NCI-H345 treated with DMSO at 0.1 percent for 48 hours (cell line): ENCODE data around the gene CALML3.

ENCODE experiments used
- DNase-seq: peaks from one replicate; lab custom pipeline; 2025; ENCODE audit not compliant: unreplicated experiment; lab: John Stamatoyannopoulos, UW

Gene CALML3

DNA sequence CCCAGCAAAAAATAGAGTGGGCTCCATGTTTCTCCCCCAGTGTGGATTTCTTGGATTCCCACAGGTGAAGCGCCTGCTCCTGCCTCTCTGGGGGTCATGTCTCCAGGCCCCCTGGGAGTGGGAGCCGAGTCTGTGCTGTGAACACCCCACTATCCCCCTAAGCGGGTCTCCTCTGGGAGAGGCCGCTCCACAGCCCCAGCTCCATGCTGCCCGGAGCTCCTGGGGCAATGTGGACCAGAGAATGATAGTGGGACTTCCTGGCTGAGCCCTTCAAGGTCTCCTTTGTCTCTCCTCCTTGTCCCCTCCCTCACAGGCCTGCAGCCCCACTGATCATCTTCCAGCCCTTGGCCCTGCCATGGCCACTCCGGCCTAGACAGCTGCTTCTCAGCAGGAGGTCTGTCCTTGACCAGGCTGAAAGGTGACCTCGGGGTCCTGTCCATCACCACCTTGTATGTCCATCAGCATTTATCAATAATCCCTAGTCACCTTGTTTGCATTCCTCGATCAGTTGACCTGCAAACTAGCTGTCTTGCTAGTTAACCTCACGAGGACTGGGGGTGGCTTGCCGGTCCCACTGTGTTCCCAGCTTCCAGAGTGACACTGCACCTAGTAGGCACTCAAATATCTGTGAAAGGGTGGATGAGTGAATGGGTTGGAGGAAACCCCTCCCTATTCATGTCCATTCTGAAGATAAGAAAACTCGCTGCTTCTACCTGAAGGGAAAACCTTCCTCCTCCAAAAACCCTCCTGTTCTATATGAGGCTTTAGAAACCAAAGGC is 776 bp upstream of the CALML3 start:
- no peak for DNase-seq

DNA sequence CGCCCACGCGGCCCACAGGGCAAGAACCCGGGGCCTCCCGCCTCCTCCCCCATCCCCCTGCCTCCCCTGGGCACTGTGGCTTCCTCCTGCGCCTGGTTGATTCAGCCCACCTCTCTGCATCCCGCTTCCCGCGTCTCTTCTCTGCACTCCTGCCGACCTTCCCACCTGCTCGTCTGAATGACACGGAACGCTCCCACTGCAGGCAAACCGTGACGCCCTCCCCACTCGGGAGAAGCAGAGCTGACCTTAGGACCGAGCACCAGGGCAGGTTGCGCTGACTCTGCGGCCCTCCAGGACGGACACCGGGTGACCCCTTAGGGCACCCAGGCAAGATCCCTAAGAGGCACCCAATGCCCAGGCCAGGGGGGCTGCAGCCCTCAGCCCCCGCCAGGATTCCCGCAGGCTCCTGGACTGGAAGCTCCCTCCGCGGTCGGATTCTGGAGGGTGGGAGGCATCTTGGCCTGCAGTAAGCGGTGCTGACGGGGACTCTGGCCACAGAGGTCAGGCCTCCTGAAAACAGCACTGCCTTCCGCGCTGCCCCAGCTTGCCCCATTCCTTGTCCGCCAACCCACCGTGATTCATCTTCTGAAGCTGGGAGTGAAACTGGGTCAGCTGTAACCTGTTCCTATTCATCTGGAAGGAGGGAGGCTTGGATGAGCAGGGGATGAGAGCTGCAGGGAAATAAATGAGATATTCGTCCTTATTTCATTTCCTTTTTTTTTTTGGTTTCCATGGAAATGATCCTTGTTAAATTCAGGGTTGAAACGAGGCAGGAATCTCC is 990 bp downstream of the CALML3 start:
- no peak for DNase-seq

DNA sequence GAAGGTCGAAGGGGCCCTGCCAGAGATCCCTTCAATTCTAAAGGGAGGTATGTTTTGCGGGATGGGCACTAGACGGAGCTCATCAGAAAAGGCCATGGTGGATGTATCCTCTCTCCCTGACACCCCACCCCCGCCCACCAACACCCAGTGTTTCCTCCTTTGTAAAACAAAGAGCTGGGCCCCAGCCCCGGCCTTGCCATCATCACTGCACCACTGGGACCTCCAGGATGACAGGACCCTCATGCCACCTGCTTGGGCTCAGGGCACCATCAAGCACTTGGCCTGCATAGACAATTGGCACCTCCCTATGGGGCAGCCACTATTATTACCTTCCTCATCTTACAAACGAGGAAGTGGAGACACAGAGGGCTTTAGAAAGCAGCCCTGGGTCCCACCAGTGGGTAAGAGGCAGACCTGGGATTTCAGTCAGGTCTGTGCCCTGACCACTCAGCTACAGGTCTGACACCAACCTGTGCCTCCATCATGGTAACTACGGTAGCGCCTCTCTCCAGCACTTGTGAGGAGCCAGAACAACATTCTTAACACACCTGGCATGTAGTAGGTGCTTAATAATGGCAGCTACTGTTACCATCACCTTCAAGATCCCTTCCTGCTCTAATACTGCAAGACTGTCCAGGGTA is 2.0 kb downstream of the CALML3 start:
- no peak for DNase-seq

DNA sequence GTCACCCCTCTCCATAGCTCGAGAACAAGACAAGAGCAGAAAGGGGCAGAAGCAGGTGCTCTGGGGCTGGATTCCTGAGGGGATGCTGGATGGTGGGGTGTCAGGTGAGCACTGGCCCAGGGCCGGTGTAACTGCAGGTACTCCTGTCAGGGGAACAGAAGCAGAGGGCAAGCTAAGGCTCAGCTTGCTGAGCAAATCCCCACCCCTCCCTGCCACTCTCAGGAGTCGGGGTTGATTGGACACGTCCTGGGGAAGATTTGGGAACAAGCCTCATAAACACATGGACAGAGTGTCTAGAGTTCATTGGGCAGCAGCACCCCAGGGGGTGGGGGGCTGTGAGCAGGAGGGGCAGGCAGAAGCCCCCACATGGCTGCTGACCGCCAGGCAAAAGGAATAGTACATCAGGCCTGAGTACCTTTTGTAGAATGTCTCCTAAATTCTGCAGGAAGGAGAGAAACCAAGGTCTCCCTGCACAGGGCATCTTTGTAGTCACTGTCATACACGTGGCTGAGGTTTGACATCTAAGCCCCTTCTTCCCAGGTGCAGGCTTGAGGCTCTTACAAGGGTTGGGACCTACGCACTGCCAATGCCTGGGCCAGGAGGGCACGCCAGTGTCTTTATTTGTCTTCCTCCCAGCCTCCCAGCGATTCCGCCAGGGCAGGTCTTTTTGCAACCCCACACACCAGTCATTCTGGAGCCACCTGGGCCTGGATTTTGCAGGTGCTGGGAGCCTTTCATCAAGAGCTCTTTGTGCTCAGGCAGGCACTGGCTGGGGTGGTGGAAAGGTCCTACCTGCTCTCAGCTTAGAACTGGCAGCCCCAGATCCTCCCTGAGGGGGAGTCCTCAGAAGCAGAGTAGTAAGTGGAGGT is 2.8 kb downstream of the CALML3 start:
- no peak for DNase-seq

DNA sequence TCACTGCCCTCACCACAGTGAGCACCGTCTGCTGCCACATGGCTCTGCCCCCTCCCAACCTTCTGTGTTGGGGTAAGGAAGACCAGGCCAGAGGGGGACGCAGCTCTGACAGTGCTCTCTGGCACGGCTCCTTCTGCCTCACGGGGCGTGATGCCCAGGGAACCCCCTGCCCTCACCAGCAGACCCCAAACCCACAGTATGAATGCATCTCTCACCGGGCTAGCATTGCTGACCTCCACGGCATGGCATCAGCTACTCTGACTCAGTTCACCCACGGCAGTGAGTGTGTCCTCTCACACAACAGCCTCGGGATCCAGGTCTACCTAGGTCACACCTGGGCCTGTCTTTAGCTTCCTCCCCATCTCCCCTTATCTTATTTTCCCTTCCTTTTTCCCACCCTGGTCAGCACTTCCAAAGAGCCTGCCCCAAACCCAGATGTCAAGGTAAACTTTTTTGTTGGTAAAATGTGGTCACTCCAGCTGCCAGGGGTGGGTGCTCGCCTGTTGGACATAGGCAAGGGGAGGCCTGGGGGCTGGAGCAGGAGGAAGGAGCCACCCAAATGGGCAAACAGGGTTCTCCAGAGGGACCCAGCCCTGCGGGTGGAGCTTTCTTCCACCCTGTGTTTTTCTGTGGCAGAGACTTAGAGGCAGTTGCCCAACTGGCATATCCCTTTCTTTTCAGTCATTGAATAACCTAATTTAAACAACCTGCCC is 4.4 kb downstream of the CALML3 start:
- no peak for DNase-seq

DNA sequence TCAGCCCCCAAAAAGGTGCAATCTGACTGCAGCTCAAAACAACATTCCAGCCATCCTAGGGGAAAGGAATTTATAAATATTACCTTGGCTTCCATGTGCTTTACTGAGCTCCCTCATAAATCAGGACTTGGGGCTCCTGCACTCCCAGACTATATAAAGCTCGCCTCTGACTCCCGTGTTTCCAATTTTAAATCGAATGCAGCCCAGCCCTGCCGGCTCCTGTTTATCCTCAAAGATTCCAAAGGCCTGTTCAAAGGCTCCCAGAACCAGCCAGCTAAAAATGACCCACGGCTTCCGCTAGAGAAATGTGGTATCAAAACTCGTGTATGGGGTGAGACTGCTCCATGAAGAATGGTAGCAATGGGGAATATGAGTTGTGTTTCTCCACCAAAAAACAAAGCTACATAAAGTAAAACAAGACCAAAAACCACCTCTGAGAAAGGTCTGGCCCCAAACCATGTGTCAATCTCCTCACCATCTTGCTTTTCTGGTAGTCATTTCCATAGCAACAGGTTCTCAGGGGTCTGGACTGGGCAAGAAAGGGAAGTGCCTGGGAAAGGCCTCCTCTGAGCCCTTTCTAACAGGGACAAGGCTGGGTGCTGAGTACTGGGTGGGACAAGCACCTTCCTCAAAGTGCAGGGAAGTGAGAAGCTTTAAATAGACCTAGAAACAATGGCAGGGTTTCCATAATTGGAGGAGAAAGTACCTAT is 5.1 kb downstream of the CALML3 start:
- no peak for DNase-seq

DNA sequence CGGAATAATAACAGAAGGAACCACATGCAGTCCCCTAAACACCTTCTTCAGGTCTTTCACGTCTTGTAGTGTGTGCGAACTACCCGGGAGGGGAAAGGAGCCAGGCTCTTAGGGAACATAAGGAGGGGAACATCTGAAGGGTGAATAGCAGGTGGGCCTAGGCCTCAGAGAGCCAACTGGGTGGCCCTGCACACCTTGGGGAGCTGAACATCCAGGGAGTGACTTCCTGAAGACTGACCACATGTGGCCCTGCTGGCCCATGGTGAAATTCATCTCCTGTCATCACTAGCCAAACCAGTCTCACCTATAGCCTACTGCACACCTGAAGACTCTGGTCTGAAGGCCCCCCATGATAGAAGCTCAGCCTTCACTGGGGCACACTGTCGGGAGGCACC is 5.6 kb downstream of the CALML3 start:
- DNase-seq: no peak

DNA sequence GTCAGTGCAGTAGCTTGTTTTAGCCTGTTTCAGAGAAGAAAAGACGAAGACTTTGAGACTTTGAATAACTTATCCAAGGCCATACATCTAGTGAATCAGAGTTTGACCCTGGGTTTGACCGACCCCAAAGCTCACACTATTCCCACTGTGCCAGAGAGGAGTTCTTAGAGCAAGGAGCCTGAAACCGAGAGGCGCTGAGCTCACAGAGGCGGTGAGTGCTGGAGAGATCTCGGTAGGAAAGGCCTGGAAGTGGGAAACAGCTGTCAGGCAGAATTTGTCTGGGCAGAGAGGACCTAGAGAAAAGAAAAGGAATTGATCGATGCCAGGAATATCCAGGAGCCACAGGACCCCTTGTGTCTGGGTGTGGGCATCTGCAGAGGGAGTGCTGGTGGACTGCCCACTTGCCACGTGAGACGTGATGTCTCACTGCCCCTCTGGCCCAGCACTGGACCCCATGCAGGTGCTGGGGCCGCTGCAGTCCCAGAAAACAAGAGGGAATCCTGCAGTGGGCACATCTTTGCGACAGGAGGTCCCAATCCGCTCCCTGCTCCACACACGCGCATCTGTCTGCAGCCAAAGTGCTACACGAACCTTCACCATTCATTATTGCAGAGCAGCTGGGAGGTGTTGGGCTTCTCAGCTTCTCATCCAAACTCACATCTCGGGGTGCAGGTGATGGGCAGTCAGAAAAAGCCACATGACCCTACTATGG is 6.2 kb downstream of the CALML3 start:
- no peak for DNase-seq

DNA sequence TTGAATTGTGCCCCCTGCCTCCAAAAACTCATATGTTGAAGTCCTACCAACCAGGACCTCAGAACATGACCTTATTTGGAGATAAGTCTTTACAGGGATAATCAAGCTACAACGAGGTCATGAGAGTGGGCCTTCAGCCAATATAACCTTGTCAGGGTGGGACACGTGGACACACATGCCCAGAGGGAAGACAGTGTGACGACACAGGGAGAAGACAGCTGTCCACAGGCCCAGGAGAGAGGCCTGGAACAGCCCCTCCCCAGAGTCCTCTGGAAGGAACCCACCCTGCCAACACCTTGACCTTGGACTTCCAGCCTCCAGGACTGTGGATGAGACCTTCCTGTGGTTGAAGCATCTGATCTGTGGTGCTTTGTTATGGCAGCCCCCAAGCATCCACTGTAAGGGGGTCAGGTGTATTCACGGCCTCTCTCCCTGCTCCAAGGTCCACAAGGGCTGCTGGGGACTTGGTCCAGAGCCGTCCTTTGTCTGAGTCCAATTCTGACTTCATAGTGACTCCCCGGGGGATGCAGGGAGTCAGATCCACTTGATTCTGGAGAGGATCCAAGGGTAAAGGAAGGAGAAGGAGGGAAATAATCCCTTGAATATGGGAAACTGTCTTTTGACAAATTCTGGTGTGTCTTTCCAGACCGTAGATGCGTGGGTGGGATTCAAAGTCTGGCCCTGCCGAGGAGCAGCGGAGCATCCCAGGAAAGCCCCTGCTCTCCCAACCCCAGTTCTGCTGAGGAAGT is 7.0 kb downstream of the CALML3 start:
- DNase-seq: no peak

DNA sequence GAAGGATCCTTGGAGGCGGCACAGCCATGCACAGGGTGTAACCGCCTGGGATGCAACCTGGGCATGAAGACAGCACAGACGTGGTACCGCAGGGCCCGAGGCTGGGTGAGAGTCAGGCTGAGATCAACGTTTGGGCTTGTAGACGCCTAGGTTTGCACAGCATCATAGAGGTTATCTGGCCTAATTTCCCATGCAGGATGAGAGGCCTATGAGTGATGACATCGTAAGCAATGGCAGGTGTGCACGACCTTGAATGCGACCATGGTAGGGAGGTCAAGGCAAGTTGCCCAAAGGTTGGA is 7.5 kb downstream of the CALML3 start:
- no peak for DNase-seq

DNA sequence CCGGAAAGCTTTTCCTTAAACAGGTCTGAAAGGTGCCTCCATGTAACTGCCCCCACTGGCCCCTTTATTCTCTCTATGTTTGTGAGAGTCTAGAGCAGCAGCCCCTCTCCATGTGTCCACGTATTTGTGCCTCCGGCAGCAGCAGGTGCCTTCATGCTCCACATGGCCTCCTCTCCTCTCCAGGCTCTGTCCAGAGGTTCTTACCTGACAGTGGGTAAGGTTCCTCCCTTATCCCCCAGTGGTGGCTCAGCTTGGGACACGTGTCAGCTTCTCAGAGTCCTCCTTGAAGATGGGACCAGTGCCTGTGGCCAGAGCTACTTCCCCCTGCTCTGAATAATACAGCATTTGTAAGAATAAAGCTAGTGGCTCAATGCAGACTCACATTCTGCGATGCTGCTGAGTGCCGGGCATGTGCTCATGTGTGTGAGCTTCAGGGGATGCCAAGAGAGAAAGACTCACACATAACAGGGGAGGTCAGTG is 7.9 kb downstream of the CALML3 start:
- DNase-seq: no peak

DNA sequence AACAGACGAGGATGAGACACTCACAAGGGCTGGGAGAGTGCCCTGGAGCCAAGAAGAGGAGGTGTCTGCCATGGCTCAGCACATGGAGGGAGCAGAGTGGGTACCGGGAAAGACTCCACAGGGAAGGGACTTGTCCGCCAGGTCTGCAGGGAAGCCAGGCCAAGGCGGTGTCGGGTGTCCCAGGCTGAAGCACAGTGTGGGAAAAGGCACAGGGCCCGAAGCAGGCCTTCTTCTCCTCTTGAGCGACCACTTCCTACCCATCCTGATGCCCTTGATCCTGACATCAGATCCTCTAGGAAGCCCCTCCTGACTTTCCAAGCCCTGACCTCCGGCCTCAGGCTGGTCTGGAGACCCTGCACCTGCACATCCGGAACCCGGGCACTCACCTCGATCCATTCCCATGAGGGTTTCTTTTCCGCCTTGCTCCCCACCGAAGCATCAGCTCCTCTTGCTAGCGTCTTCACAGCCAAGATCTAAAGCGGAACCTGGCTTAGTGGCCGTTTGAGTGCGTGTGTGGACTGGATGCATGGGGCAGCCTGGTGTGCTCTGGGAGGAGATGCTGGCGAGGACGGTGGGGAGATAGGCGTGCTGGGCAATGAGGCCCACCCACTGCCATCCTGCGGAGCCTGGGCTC is 8.5 kb downstream of the CALML3 start:
- no peak for DNase-seq

DNA sequence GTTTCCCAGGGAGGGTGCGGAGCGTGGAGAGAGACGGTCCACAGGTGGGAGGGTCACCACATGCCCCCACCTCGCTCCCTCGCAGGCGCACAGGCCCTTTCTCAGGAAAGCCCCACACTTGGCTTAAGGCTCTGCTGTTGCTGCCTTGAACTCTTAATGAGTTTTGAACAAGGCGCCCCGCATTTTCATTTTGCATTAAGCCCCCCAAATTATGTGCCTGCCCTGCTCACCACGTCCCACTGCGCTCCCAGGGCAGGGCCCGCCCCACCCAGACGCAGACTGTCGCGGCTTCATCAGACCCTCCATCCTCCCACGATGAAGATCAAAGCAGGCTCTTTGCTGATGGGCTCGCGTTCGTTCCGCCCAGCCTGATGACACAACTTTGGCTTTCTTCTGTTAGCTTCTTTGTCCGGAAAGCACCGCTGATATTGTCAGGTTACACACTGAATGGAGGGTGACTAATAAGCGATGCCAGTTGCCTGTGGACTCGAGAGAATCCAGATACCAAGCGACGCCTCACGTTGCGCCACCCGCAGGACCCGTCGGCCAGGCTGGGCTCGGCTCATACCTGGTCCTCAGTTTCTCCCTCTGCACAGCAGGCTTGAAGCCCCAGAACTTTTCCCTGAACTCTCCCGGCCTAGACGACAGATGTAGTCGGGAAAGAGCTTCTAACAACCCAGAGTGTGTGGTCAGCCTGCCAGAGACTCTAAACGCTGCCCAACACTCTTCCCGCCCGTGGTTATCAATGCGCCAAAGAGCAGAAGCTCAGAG is 9.5 kb downstream of the CALML3 start:
- DNase-seq: no peak

DNA sequence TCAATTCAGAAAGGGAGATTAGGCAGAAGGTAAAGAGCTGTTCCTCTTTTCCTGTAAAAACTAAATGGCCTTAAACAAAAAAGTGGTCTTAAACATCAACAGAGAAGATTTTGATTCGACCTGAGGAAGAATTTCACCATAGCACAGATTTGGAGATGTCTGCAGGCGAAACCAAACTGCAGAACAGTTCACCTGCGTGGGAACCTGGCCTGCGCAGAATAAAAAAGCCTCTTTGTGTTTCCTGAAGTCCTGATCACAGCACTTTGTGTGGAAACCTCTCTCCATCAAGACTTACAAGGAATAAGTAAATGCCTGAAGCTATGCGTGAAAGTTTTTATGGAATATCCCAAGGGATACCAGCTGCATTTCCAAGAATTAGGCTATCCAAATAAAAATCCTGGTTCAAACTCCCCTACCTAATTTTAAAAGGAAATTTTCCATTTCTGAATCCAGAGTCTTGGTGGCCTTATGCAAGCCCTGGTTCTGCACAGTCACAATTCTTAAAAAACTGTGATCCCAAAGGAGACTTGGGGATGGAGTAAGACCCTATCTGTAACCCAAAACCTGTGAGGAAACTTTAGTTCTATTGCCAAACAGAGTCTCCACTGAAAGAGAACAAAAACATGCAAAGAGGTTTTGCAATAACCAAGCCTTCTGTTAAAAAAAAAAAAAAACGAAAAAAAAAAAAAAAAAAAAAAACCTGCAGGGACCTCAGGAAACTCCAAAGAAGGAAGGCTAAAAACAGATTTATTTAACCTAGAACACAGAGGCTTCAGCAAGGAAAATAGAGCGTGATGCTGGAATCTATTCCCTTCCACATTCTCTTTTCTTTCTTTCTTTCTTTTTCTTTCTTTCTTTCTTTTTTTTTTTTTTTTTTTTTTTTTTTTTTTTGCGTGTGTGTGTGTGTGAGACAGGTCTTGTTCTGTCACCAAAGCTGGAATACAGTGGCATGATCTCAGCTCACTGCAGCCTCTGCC is 10.4 kb downstream of the CALML3 start:
- DNase-seq: no peak

DNA sequence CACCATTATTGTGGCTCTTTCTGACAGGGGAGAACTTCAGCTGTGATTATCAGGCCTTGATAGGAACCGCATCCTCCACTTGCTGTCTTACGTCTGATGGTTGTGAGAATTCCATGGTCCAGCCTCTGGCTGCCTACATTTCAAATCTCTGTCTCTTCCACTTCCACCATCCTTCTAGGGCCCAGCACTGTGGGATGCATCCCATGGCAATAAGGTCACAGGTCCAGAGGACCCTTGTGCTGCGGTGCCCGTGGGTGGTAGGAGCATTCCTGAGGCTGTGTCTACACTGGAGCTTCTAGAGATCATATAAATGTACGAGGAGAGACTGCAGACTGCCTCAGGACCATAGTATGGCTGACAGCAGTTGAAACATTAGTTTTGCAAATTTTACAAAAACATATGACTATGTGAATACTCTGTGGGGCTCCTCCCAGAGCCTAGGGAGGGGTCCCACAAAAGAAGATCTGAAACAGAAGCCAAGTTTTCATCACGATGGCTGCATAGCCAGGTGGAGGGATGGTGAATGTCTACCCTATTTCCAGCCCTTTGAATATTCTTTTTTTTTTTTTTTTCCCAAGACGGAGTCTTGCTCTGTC is 11.8 kb downstream of the CALML3 start:
- no peak for DNase-seq

DNA sequence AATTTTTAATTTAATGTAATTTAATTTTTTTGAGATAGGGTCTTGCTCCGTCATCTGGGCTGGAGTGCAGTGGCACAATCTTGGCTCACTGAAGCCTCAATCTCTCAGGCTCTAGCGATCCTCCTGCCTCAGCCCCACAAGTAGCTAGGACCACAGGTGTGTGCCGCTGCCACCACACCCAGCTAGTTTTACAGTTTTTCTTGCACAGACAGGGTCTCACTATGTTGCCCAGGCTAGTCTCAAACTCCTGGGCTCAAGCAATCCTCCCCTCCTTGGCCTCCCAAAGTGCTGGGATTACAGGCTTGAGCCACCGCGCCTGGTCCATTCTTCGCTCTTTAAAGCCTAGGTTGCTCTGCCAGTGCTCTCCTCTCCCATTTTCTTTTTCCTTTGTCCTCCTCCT is 12.9 kb downstream of the CALML3 start:
- no peak for DNase-seq
